Measurements from ENCODE around the gene AGPAT4.

DNA sequence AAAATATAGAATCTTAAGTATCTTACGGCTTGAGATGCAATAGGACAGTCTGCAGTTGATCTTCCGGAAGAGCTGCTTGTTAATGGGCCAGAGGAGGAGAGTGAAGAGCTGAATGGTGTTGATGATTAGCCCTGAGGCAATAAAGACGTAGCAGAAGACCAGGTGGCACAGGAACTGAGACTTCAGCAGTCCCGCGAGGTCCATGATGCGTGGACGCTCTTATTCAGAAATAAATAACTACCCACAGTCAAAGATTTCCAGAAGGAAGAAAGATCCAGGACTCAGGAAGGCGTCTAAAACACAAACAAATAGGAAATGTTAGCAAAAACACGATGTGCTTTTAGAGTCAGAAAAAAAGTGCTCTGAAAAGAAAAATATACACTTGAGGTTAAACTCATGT lies 41.9 kb downstream of the AGPAT4 start:
- TF ChIP-seq GATA3 (IDR thresholded peaks at IDR 0.05; ENCODE audit: low read depth, low read length) = no peak
- TF ChIP-seq GATA2 (IDR thresholded peaks at IDR 0.05; ENCODE audit: low read depth, low read length) = no peak
